PC-3 (cell line): ENCODE data around the gene KCNJ15.

Experiments used
- EZH2 ChIP-seq: fragments of 300-600 bp; sonication (generic); IDR thresholded peaks from one replicate; pipeline ENCODE4 v1.6.1; 2017; ENCODE audit warnings: antibody characterized with exemption, mild to moderate bottlenecking, low read length; ENCODE audit not compliant: unreplicated experiment
- TF ChIP-seq, protein P1 (sequence below): fragments of 300-600 bp; sonication (generic); conservative IDR thresholded peaks from 2 replicates; pipeline ENCODE4 v1.5.1; 2017; ENCODE audit warnings: antibody characterized with exemption, low read depth, mild to moderate bottlenecking, low read length

DNA sequence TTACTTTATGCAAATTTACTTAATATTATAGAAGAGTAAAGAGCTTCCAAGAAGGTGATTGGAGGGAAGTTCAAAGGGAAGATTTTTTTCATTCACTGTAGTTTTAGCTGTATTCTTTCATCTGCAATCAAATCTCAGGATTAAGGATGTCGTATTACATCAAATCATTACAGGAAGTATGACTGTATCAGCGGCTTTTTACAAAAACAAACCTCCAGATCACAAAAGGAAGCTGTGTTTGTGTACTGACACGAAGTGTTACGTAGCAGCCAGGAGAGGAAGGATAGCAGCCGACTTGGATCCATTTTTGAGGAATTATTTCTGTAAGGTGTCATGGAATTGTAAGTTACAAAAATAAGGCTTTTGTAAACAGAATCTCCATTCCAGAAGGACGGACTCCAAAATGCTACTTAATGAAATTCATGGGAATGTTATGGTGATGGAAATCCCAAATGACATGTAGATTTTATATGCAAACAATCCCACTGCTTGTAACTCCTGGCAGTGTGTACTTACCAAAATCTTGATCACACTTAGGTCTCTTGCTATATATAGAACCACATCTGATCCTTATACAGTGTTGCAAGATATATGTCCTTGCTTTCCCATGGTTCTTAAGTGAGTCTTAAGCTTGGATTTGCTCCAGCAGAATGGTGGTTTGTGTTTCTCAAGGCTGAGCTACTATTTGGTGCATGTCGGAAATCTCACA, 49.8 kb downstream of the KCNJ15 start:
- TF ChIP-seq, protein P1, sequence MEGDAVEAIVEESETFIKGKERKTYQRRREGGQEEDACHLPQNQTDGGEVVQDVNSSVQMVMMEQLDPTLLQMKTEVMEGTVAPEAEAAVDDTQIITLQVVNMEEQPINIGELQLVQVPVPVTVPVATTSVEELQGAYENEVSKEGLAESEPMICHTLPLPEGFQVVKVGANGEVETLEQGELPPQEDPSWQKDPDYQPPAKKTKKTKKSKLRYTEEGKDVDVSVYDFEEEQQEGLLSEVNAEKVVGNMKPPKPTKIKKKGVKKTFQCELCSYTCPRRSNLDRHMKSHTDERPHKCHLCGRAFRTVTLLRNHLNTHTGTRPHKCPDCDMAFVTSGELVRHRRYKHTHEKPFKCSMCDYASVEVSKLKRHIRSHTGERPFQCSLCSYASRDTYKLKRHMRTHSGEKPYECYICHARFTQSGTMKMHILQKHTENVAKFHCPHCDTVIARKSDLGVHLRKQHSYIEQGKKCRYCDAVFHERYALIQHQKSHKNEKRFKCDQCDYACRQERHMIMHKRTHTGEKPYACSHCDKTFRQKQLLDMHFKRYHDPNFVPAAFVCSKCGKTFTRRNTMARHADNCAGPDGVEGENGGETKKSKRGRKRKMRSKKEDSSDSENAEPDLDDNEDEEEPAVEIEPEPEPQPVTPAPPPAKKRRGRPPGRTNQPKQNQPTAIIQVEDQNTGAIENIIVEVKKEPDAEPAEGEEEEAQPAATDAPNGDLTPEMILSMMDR = no peak
- TF ChIP-seq EZH2 = no peak
